NCI-H2227 (cell line): ENCODE measurements around the gene OIP5.
"Not testable (repeated sequence)": the region's sequence is repeated elsewhere in the genome, so short reads cannot be mapped to it uniquely, and the experiment has no call there.

Experiments
- DNase-seq: peaks from one replicate; lab custom pipeline; 2025; ENCODE audit not compliant: unreplicated experiment; lab: John Stamatoyannopoulos, UW

OIP5 gene

DNA sequence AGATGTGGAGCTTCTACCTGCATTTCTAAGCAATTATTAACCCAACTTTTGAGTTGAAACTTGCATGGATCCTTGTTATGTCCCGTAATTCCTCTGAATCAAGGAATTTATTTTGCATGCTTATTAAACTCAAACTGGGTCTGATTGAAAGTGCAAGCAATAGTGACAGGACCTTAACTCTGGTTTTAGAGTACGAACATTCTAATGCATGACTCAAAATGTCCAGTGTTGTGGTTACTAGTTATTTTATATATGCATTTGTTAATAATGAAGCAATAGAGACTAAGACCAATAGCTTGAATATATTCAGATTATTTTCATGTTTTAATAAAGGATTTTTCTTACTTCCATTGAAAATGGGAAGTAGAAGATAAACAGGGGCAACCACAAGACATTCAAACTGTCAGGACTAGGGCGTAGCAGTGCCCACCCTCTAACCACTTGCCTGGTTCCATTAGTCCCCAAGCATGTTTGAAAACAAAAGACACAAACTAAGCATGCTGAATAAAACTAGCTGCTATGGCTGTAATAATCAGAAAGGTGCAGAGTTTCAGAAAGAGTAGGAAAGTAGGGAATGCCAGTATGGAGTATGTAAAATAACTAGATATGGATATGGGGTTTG lies 28.1 kb downstream of the OIP5 start:
- DNase-seq = no peak

GRCh38 chr15:41301587-41301986 lies 30.8 kb downstream of the OIP5 start:
- DNase-seq = no peak

GRCh38 chr15:41301139-41301538 lies 31.3 kb downstream of the OIP5 start:
- DNase-seq = not testable (repeated sequence)

- DNase-seq = no peak
Observed at GRCh38 chr15:41292521-41292920, 39.9 kb downstream of the OIP5 start.

GRCh38 chr15:41291065-41291631 lies 41.2 kb downstream of the OIP5 start:
- DNase-seq = no peak

GRCh38 chr15:41289953-41290352 lies 42.4 kb downstream of the OIP5 start:
- DNase-seq = no peak

DNA sequence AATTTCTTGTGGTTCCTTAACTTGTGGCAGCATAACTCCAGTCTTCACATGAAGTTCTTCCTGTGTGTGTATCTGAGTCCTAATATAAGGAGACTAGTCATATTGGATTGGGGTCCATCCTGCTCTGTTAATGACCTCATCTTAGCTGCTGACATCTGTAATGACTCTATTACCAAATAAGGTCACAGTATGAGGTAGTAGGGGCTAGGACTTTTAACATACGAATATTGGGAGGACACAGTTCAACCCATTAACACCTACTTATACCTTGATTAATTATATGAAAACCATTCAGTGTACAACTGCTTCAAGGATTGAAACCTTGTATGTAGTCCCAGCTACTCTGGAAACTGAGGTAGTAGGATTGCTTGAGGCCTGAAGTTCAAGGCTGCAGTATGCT lies 43.9 kb downstream of the OIP5 start:
- no peak for DNase-seq

GRCh38 chr15:41286665-41287333 lies 45.6 kb downstream of the OIP5 start:
- no peak for DNase-seq

DNA sequence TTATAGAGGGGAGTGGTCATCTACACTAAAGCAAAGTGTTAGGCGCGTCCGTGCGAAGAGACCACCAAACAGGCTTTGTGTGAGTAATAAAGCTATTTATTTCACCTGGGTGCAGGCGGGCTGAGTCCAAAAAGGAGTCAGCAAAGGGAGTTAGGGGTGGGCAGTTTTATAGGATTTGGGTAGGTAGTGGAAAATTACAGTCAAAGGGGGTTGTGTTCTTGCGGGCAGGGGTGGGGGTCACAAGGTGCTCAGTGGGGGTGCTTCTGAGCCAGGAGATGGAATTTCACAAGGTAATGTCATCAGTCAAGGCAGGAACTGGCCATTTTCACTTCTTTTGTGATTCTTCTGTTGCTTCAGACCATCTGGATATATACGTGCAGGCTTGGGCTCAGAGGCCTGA lies 47.1 kb downstream of the OIP5 start:
- no peak for DNase-seq

DNA sequence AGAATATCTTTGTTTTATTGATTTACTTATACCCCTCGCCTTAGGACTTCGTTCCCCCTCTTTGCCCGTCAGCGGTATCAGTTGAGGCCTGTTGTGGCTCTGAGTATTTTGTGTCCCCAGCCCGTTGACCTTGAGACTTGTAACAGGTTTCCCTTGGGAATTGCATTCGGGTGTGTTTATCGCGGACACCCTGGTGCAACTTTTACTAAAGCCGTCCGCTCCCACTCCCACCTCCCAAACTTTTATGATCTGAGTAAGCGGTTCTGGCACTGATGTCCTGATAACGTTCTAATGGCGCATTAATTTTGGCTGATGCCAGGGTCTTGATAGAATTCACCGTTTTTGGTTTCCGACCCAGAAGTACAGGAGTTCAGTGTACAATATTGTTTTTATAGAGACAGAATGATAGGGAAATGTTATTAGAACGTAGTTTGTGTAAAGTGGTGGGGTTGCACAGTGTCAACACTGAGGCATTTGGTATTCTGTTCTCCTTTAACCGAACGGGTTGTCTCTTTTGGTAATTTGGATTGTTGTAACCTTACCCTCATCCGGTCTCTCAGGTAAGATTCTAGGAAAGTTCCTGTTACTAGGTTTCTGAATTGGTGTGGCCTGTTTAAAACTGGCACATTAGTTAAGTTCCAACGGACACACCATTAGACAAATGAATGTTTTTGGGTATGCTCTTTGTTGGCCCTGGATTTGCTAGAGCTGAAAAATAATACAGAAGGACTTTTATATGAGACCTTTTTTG lies 47.8 kb downstream of the OIP5 start:
- no peak for DNase-seq

DNA sequence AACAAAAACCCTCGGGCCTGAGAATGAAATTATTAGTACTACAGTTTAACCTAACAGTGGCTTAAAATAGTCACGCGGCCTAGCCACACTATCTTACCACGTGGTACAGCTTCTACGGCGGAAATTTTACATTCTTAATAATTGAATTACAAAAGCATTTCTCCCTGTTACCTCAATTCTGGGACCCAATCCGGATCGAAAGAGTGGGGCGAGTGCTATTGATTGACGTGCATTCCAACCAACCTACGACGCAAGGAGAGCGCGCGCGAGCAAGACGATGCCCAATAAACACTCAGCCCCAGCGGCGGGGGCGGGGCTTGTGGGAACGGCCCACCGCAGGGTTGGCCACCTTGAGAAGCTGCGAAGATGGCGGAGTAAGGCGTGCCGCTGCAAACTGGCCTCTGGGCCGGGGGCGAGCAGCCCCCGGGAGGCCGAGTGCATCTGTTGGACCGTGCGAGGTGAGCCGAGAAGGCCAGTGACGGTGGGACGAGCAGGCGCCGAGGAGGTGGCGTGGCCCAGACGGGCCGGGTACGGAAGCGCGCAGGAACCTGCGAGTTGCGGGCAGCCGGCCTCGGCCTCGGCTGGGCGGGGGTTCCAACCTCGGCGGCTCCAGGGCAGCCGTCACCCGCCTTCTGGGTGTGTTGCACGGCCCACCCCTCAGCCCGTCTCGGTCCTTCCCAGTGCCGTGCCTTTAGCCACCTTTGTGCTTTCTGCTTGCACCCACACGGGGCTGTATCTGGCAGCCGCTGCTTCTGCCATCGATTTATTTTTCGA lies 48.6 kb downstream of the OIP5 start:
- peak; percentile 98 for DNase-seq

- DNase-seq = not testable (repeated sequence)
Observed at GRCh38 chr15:41282980-41283652, 49.3 kb downstream of the OIP5 start.

DNA sequence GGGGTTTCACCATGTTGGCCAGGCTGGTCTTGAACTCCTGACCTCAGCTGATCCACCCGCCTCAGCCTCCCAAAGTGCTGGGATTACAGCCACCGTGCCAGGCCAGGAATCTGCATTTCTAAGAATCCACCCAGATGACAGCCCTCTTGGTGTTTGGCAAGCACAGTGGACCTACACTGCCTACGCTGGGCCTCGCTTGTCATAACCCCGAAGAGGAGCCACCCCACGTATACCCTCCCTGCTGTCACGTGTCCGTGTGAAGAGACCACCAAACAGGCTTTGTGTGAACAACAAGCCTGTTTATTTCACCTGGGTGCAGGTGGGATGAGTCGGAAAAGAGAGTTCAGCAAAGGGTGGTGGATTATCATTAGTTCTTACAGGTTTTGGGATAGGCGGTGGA lies 50.0 kb downstream of the OIP5 start:
- not testable (repeated sequence) for DNase-seq

DNA sequence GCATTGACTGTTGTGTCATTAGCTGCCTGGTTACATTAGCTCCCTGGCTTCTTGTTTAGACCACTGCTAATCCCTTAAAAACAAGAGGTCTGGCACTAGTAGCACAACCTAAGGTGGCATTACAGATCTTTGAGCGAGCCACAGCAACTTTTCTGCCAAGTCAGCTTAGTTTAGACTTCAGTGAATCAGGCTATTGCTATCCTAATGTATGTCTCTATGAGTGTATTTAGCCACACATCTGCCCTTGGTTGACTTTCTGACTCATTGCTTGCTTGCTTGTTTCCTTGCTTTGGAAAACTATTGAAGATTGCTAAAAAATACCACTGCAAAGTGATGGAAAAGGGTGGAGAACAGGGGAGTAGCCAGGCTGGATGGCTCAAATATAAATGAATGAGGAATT lies 51.2 kb downstream of the OIP5 start:
- no peak for DNase-seq

DNA sequence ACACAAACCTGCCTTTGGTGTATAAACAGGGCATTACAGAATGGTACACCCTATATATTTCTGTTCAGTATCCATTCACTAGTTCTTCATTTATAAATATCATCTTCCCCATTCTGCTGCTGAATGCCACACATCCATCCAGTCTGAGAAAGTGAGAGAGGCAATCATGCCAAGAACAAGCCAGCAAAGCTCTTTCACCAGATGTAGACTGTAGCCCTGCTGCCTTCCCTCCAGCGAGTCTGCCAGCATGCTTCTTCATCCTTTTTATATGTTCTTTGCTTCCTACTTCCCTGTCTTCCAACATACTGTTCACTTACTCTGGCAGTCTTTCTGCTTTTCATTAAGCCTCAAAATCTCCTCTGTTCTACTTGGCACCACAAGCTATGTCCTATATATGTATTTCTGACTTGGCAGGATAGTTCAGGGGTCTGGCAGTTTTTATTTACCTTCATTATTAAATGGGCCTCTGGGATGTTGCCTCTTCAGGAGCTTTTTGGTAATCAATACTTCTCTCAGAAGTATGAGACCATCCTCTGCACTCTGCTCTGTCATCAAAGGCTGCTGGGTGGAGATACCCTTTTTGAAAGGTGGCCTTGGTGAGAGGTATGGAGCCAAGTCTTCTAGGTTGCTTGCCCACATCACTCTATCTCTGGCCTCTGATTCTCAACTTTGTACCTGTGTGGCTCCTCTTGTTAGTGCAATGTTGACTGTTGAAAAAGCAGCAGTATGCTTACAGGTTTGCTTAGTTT lies 52.7 kb downstream of the OIP5 start:
- DNase-seq = no peak

GRCh38 chr15:41278319-41278718 lies 54.1 kb downstream of the OIP5 start:
- DNase-seq = no peak

DNA sequence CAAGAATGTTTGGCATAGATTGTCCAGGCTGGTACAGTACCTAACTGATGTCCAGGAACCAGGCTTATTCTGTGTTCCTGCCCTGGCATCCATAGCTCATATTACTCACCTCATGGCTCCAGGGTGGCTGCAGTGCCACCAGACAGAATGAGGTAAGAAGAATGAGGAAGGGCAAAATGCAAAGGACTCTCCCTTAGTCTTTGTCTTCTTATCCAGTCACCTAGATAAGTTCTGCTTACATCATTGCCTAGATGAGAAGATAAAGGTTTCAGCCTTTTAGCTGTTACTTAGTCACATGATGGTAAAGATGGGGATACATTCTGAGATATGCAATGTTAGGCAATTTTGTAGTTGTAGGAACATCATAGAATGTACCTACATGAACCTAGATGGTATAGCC lies 55.6 kb downstream of the OIP5 start:
- DNase-seq = no peak

DNA sequence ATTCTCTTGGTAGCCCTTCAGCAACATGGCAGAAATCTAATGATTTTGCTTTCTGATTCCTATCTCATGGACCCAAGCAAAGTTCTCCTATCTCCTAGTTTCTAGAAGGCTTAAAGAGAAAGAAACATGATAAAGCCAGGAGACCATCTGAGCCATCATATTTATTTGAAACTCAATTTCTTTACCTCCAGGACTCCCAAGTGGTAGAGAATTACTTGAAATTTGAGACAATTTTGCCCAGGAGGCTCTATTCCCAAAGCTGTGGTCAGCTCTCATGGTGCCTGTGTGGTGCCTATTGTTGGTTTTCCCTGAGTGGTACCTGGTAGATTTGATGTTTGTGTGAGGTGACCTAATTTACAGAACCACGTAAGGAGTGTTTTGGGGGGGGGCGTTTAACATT lies 62.5 kb downstream of the OIP5 start:
- DNase-seq = no peak

DNA sequence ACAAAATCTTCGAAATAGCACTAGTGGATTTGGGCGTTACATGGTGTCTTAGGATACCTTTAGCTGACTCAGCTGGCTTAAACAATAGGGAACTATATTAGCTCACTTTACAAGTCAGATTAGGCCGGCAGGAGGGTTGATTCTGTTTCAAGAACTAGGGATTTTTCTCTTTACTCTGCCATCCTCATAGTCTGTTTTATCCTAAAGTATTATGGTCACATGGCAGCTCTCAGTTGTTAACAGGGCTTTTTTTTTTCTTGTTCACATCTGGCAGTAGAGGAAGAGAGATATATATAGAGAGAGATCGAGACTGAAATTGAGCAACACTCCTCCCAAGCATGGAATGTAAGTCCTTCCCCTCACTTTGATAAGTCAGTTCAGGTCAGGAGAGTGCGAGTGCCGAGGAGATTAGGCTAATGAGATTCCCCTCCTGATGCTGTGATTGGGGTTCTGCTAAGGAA lies 68.5 kb downstream of the OIP5 start:
- no peak for DNase-seq

DNA sequence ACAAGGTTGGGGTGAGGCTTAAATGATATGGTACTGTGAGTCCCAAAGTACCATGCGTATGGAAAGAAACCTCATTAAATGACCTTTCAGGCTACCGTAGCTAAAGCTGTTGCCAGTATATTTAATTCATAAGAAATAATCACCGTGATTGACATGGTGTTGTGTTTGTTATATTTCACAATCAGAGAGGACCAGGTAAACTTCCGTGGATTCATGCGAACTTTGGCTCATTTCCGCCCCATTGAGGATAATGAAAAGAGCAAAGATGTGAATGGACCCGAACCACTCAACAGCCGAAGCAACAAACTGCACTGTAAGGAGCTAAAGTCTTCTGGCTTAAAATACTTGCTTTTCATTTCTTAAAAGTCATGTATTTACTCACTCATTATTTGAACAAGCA lies 69.8 kb downstream of the OIP5 start:
- DNase-seq = no peak
